Hepatocyte (in vitro differentiated cells): ENCODE data around the gene CALML6. TPM values are rescaled to one million over a fixed set of nuclear protein-coding genes. Genes with fewer than 3 reads are reported as not detected.

Experiments
- DNase-seq: peaks from one replicate; pipeline ENCODE4 v3.0.0-alpha.2; 2016; ENCODE audit warnings: low spot score
- H2AFZ ChIP-seq: fragments of 200-600 bp; sonication (generic); 2 replicates; pipeline ENCODE4 v1.6.0; 2016; ENCODE audit warnings: antibody characterized with exemption, mild to moderate bottlenecking
- H3K27ac ChIP-seq: fragments of 200-600 bp; sonication (generic); 2 replicates; pipeline ENCODE4 v1.5.1; 2016; ENCODE audit warnings: mild to moderate bottlenecking
- H3K27me3 ChIP-seq: fragments of 200-600 bp; sonication (generic); 2 replicates; pipeline ENCODE4 v1.6.1; 2016
- H3K36me3 ChIP-seq: fragments of 200-600 bp; sonication (generic); replicated peaks from 2 replicates; pipeline ENCODE4 v1.5.1; 2016; ENCODE audit warnings: low read depth; ENCODE audit not compliant: insufficient read depth
- H3K4me1 ChIP-seq: fragments of 200-600 bp; sonication (generic); 2 replicates; pipeline ENCODE4 v1.5.1; 2016; ENCODE audit warnings: mild to moderate bottlenecking, moderate library complexity; ENCODE audit not compliant: insufficient read depth
- H3K4me2 ChIP-seq: fragments of 200-600 bp; sonication (generic); 2 replicates; pipeline ENCODE4 v1.6.0; 2016
- H3K4me3 ChIP-seq: fragments of 200-600 bp; sonication (generic); 2 replicates; pipeline ENCODE4 v1.5.1; 2016; ENCODE audit warnings: mild to moderate bottlenecking
- H3K79me2 ChIP-seq: fragments of 200-600 bp; sonication (generic); 2 replicates; pipeline ENCODE4 v1.6.0; 2017; ENCODE audit warnings: mild to moderate bottlenecking
- H3K9me2 ChIP-seq: fragments of 200-600 bp; sonication (generic); replicated peaks from 2 replicates; pipeline ENCODE4 v1.6.0; 2017; ENCODE audit warnings: mild to moderate bottlenecking; ENCODE audit not compliant: insufficient read depth
- H3K9me3 ChIP-seq: fragments of 200-600 bp; sonication (generic); 2 replicates; pipeline ENCODE4 v1.5.1; 2016; ENCODE audit warnings: low read depth, mild to moderate bottlenecking
- H4K20me1 ChIP-seq: fragments of 200-600 bp; sonication (generic); 2 replicates; pipeline ENCODE4 v1.6.0; 2016; ENCODE audit warnings: mild to moderate bottlenecking; ENCODE audit not compliant: insufficient read depth, poor library complexity, severe bottlenecking
- EZH2 ChIP-seq: fragments of 200-600 bp; sonication (generic); IDR thresholded peaks from 2 replicates; pipeline ENCODE4 v1.6.1; 2016; ENCODE audit warnings: antibody characterized with exemption, mild to moderate bottlenecking, borderline replicate concordance
- EZH2phosphoT487 ChIP-seq: fragments of 200-600 bp; sonication (generic); IDR thresholded peaks from one replicate; pipeline ENCODE4 v1.6.1; 2018; ENCODE audit warnings: antibody characterized with exemption, mild to moderate bottlenecking, low read depth, moderate library complexity; ENCODE audit not compliant: unreplicated experiment, severe bottlenecking
- WGBS: methylation state at CpG from one replicate; pipeline ENCODE4 v1.1.6; 2016; ENCODE audit warnings: low lambda C conversion rate; ENCODE audit errors: missing lambda C conversion rate; 5-methylcytosine and 5-hydroxymethylcytosine counted together
- polyA plus RNA-seq: library from polyadenylated mRNA; unstranded; fragments of >200 nt; fragmentation: Nextera tagmentation; extraction: Ambion mirVana; gene quantifications from 2 replicates; pipeline ENCODE4 v1.2.1, GENCODE V29; 2016
- total RNA-seq: library from RNA; depleted of rRNA; stranded (reverse); fragments of >200 nt; gene quantifications from 2 replicates; pipeline ENCODE4 v1.2.3, GENCODE V29; 2014
- TF ChIP-seq, protein P1 (sequence below): fragments of 200-600 bp; sonication (generic); IDR thresholded peaks from 2 replicates; pipeline ENCODE4 v1.5.1; 2016; ENCODE audit warnings: antibody characterized with exemption, mild to moderate bottlenecking; ENCODE audit not compliant: poor library complexity

Gene CALML6
- total and polyA plus RNA-seq, 2 experiments from 2014 or later = 0.33 to 0.53 TPM

DNA sequence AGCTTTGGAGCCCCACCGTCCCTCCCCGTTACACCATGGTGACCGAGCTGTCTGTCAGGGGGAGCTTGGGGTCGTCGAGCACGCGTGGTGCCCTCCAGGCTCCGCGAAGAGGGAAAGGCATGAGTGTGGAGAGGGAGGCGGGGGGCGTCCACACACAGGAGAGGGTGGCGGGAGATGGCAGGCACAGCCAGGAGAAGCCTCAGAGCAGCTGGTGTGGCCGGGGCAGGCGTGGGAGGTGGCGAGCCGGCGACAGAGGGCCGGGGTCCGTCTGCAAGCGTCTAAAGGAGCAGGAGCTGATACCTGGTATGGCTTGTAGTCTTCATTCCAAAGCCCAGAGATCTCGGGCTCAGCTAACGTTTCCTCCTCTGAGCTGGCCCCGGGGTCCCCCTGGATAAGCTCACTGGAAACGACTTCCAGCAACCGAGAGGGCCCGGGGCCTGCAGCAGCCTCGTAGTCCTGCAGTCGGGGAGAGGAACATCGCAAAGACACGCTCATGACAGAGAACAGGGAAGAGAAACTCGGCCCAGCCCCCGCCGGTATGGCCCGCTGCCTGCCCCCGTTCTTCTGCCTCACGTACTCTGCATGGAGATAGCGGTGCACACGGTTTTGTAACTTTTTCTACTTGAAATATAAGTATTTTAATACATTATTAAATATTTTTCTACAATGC is 51.1 kb downstream of the CALML6 start:
- no peak overlapping the region for H3K27ac ChIP-seq
- H3K4me1 ChIP-seq = no peaks in the 10 kb centered on the region
- H3K79me2 ChIP-seq = no peaks in the 10 kb centered on the region
- no peak overlapping the region for H3K4me2 ChIP-seq
- no peak overlapping the region for H3K4me3 ChIP-seq
- no peak for TF ChIP-seq EZH2
- TF ChIP-seq, protein P1, sequence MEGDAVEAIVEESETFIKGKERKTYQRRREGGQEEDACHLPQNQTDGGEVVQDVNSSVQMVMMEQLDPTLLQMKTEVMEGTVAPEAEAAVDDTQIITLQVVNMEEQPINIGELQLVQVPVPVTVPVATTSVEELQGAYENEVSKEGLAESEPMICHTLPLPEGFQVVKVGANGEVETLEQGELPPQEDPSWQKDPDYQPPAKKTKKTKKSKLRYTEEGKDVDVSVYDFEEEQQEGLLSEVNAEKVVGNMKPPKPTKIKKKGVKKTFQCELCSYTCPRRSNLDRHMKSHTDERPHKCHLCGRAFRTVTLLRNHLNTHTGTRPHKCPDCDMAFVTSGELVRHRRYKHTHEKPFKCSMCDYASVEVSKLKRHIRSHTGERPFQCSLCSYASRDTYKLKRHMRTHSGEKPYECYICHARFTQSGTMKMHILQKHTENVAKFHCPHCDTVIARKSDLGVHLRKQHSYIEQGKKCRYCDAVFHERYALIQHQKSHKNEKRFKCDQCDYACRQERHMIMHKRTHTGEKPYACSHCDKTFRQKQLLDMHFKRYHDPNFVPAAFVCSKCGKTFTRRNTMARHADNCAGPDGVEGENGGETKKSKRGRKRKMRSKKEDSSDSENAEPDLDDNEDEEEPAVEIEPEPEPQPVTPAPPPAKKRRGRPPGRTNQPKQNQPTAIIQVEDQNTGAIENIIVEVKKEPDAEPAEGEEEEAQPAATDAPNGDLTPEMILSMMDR = no peak
- no peak for TF ChIP-seq EZH2phosphoT487
- H3K9me2 ChIP-seq = no peaks in the 10 kb centered on the region
- H4K20me1 ChIP-seq = no peaks in the 10 kb centered on the region
- 83% methylated on average over 38 of the region's 38 CpGs for WGBS
- H3K27me3 ChIP-seq = no peaks in the 10 kb centered on the region
- no peak for DNase-seq
- H3K36me3 ChIP-seq = no peaks in the 10 kb centered on the region
- no peak overlapping the region for H2AFZ ChIP-seq
- no peaks in the 10 kb centered on the region for H3K9me3 ChIP-seq

Other genes starting within 250 kb of the CALML6 start
- gene SLC35E2B, start 222.5 kb upstream of the CALML6 start, total RNA-seq = 46.7 and 48.2 TPM in 2 replicates
- 27.5 and 29.2 TPM in 2 replicates for gene SLC35E2B, start 222.5 kb upstream of the CALML6 start, polyA plus RNA-seq
- gene CDK11A, start 190.9 kb upstream of the CALML6 start, total RNA-seq = 9.2 and 19.5 TPM in 2 replicates
- 30.9 and 41.6 TPM in 2 replicates for gene CDK11A, start 190.9 kb upstream of the CALML6 start, polyA plus RNA-seq
- gene NADK, start 136.8 kb upstream of the CALML6 start, total RNA-seq = 46.9 and 67.5 TPM in 2 replicates
- gene NADK, start 136.8 kb upstream of the CALML6 start, polyA plus RNA-seq = 57.3 and 68.2 TPM in 2 replicates
- gene GNB1, start 24.2 kb upstream of the CALML6 start, total RNA-seq = 134 and 155 TPM in 2 replicates
- 154 and 175 TPM in 2 replicates for gene GNB1, start 24.2 kb upstream of the CALML6 start, polyA plus RNA-seq
- 3.6 and 5.8 TPM in 2 replicates for gene TMEM52, start 4.0 kb downstream of the CALML6 start, total RNA-seq
- 5.3 and 5.8 TPM in 2 replicates for gene TMEM52, start 4.0 kb downstream of the CALML6 start, polyA plus RNA-seq
- not detected in 2 replicates for gene CFAP74, start 88.5 kb downstream of the CALML6 start, total RNA-seq
- gene CFAP74, start 88.5 kb downstream of the CALML6 start, polyA plus RNA-seq = 0.07 TPM in 1 of 2 replicates, not detected in the other
- gene GABRD, start 104.1 kb downstream of the CALML6 start, total RNA-seq = not detected in 2 replicates
- not detected in 2 replicates for gene GABRD, start 104.1 kb downstream of the CALML6 start, polyA plus RNA-seq
- 41.0 and 45.6 TPM in 2 replicates for gene PRKCZ, start 135.2 kb downstream of the CALML6 start, total RNA-seq
- gene PRKCZ, start 135.2 kb downstream of the CALML6 start, polyA plus RNA-seq = 52.3 and 52.5 TPM in 2 replicates